ENCODE data around the gene FHIP1B. TPM values are rescaled to one million over a fixed set of nuclear protein-coding genes. Genes with fewer than 3 reads are reported as not detected.

Gene FHIP1B
- total RNA-seq, 1 donor from 2014 or later, result 50.7 TPM

- no peak overlapping the region for H3K4me3 Mint-ChIP-seq
- TF ChIP-seq, protein P1, sequence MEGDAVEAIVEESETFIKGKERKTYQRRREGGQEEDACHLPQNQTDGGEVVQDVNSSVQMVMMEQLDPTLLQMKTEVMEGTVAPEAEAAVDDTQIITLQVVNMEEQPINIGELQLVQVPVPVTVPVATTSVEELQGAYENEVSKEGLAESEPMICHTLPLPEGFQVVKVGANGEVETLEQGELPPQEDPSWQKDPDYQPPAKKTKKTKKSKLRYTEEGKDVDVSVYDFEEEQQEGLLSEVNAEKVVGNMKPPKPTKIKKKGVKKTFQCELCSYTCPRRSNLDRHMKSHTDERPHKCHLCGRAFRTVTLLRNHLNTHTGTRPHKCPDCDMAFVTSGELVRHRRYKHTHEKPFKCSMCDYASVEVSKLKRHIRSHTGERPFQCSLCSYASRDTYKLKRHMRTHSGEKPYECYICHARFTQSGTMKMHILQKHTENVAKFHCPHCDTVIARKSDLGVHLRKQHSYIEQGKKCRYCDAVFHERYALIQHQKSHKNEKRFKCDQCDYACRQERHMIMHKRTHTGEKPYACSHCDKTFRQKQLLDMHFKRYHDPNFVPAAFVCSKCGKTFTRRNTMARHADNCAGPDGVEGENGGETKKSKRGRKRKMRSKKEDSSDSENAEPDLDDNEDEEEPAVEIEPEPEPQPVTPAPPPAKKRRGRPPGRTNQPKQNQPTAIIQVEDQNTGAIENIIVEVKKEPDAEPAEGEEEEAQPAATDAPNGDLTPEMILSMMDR (conservative IDR thresholded peaks at IDR 0.05), result no peak
- H3K36me3 Mint-ChIP-seq, result peaks cover 23% of the 10 kb centered on the region
- no peak overlapping the region for H3K27ac Mint-ChIP-seq
- no peaks in the 10 kb centered on the region for H3K27me3 Mint-ChIP-seq
- H3K4me1 Mint-ChIP-seq (ENCODE audit: unreplicated experiment), result peaks cover 7% of the 10 kb centered on the region
- no peaks in the 10 kb centered on the region for H3K9me3 Mint-ChIP-seq
- DNase-seq (ENCODE audit: extremely low spot score, unreplicated experiment), result no peak
Measured at GRCh38 chr11:6214530-6214929, 19.9 kb downstream of the FHIP1B start.

DNA sequence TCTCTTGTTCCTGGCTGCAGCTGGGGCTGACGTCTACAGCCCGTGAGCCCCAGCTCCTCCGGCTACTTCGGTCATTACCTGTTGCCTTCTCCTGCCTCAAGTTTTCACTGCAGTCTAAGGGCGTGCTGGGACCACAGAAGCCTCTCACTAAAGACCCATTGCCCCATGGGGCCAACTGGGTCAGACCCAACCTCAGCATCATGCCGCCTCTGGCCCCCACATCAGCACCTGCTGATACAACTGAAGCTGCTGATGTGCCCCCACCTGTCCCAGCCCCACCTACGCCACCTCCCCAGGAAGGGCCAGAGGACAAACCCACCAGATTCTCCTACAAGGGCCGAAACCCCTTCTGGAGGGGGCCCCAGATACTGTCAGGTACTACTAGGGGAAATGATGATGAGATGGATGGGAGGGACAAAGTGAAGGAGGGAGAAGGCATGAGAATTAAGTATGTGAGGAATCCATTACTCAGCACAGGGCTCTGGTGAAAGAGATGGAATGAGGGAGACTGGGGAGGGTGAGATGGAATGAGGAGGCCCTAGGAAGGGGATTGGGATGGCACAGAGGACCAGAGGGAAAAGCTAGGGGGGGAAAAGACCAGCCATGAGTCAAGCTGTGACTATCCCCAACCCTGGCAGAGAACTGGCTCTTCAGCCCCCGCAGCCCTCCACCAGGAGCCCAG, 24.0 kb downstream of the FHIP1B start:
- TF ChIP-seq, protein P1 (conservative IDR thresholded peaks at IDR 0.05), result no peak
- no peak overlapping the region for H3K4me3 Mint-ChIP-seq
- no peak for DNase-seq (ENCODE audit: extremely low spot score, unreplicated experiment)
- H3K36me3 Mint-ChIP-seq, result peaks cover 15% of the 10 kb centered on the region
- H3K27ac Mint-ChIP-seq, result no peak overlapping the region
- H3K27me3 Mint-ChIP-seq, result no peaks in the 10 kb centered on the region
- no peaks in the 10 kb centered on the region for H3K9me3 Mint-ChIP-seq
- no peaks in the 10 kb centered on the region for H3K4me1 Mint-ChIP-seq (ENCODE audit: unreplicated experiment)

DNA sequence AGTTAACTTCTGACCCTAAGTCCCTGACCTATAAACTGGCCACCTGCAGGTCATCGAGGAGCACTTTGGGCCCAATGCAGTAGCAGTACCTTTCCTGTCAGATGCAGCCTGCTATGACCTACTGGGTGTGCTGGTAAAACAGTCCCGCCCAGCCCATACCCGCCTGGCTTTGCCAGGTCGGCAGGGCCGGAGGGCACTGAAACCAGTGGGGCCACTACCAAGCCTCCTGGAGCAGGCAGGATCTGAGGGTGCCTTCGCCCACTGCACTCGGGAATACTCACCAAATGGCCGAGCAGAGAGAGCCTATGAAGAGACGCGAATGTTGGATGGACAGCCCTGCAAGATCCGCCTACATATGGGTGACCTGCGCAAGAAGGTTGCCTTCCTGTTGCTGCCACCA, 24.6 kb downstream of the FHIP1B start:
- H3K9me3 Mint-ChIP-seq, result no peaks in the 10 kb centered on the region
- H3K4me3 Mint-ChIP-seq, result no peak overlapping the region
- no peak overlapping the region for H3K27ac Mint-ChIP-seq
- TF ChIP-seq, protein P1 (conservative IDR thresholded peaks at IDR 0.05), result no peak
- no peaks in the 10 kb centered on the region for H3K27me3 Mint-ChIP-seq
- peaks cover 19% of the 10 kb centered on the region for H3K36me3 Mint-ChIP-seq
- H3K4me1 Mint-ChIP-seq (ENCODE audit: unreplicated experiment), result no peaks in the 10 kb centered on the region
- no peak for DNase-seq (ENCODE audit: extremely low spot score, unreplicated experiment)

DNA sequence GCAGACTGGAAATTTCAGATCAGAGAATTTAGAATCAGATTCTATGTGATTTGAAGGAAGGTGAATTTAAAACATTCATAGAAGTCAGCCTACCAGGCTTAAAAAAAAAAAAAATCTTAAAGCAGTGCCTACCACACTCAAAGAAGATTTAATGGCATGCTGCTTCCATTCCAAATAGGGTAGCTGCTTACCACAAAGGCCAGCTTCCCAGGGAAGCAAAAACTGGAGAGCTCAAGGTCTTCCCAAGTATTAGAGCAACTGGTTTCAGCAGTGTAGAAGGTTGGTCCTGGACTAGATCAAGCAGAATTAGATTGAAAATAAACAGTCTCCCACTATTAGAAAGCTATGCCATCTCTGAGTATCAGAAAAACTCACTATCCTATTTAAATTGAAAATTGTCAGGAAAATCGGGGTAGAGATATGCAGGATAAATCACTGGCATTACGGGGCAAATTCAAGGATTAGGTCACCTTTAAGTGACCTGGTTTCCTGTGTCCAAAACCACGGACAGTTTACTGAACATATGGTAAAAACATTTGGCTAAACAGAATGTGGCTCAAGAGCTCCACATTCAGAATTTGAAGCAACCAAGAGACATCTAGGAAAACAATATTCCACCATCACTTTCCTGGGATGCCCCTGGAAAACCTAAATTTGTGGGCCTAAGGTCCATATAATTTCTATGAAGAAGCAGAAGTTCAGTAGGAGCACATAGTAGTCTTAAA, 27.8 kb downstream of the FHIP1B start:
- Mint-ChIP-seq H3K36me3 (peaks cover 19% of the 10 kb centered on the region), H3K27ac (no peak overlapping the region), H3K27me3 (no peaks in the 10 kb centered on the region), H3K4me3 (no peak overlapping the region), H3K9me3 (no peaks in the 10 kb centered on the region), H3K4me1 (ENCODE audit: unreplicated experiment) (no peaks in the 10 kb centered on the region)
- no peak for DNase-seq (ENCODE audit: extremely low spot score, unreplicated experiment)
- TF ChIP-seq, protein P1 (conservative IDR thresholded peaks at IDR 0.05), result no peak

GRCh38 chr11:6205366-6205765, 29.1 kb downstream of the FHIP1B start, which contains the start of gene C11orf42:
C11orf42 (plus strand) TSS chr11:6205557; CDS start chr11:6205616, 59 bp downstream.
- no peak for DNase-seq (ENCODE audit: extremely low spot score, unreplicated experiment)
- H3K4me3 Mint-ChIP-seq, result no peak within 1 kb of the TSS
- TF ChIP-seq, protein P1 (conservative IDR thresholded peaks at IDR 0.05), result no peak
- no peak within 1 kb of the TSS for H3K27ac Mint-ChIP-seq
- H3K4me1 Mint-ChIP-seq (ENCODE audit: unreplicated experiment), result no peaks in the 10 kb centered on the region
- H3K27me3 Mint-ChIP-seq, result no peaks in the 10 kb centered on the region
- peaks cover 16% of the 10 kb centered on the region for H3K36me3 Mint-ChIP-seq
- no peaks in the 10 kb centered on the region for H3K9me3 Mint-ChIP-seq

All from type B pancreatic cell (in vitro differentiated cells).